SU-DHL-6 (cell line): ENCODE results near the gene MCTP1.

Experiments used
- H2AFZ ChIP-seq: fragments of 200-600 bp; sonication (generic); 2 replicates; pipeline ENCODE4 v1.6.1; 2014; ENCODE audit warnings: low read depth, mild to moderate bottlenecking, moderate library complexity, mixed read lengths, antibody characterized with exemption, low read length; ENCODE audit not compliant: severe bottlenecking
- H3F3A ChIP-seq: fragments of 200-600 bp; shearing (Covaris generic); 2 replicates; pipeline ENCODE4 v1.6.0; 2016; ENCODE audit warnings: antibody characterized with exemption, mild to moderate bottlenecking; ENCODE audit not compliant: insufficient read depth
- H3K27ac ChIP-seq: fragments of 200-600 bp; sonication (generic); 2 replicates; pipeline ENCODE4 v1.5.1; 2016; ENCODE audit warnings: low read depth, mild to moderate bottlenecking, low read length, moderate library complexity, mixed read lengths
- H3K27me3 ChIP-seq: fragments of 200-600 bp; sonication (generic), shearing (Covaris generic); 2 replicates; pipeline ENCODE4 v1.6.0; 2014; ENCODE audit warnings: mild to moderate bottlenecking, low read length
- H3K36me3 ChIP-seq: fragments of 200-600 bp; sonication (generic); 2 replicates; pipeline ENCODE4 v1.6.1; 2014; ENCODE audit warnings: mild to moderate bottlenecking, low read length, mixed read lengths
- H3K4me2 ChIP-seq: fragments of 300-600, 200-600 bp; shearing (Covaris generic), sonication (generic); 2 replicates; pipeline ENCODE4 v1.6.0; 2014; ENCODE audit warnings: low read length, low read depth, mild to moderate bottlenecking; ENCODE audit not compliant: poor library complexity, severe bottlenecking
- H3K4me3 ChIP-seq: fragments of 200-600 bp; sonication (generic); 2 replicates; pipeline ENCODE4 v1.5.1; 2014; ENCODE audit warnings: antibody characterized with exemption, low read length, mild to moderate bottlenecking, mixed read lengths; ENCODE audit not compliant: insufficient read depth, poor library complexity, severe bottlenecking
- H3K79me2 ChIP-seq: fragments of 200-600 bp; sonication (generic); 2 replicates; pipeline ENCODE4 v1.6.1; 2014; ENCODE audit warnings: mild to moderate bottlenecking, low read length, moderate library complexity; ENCODE audit not compliant: insufficient read depth
- H3K9ac ChIP-seq: fragments of 200-600 bp; sonication (generic); 2 replicates; pipeline ENCODE4 v1.7.0; 2014; ENCODE audit warnings: mild to moderate bottlenecking, low read length
- H3K9me2 ChIP-seq: fragments of 200-600 bp; sonication (generic); replicated peaks from 2 replicates; pipeline ENCODE4 v1.6.1; 2014; ENCODE audit warnings: low read length; ENCODE audit not compliant: insufficient read depth
- H3K9me3 ChIP-seq: fragments of 200-600 bp; sonication (generic); 2 replicates; pipeline ENCODE4 v1.6.1; 2014; ENCODE audit warnings: low read length, mixed read lengths; ENCODE audit not compliant: insufficient read depth
- H4K20me1 ChIP-seq: fragments of 200-600 bp; sonication (generic); 2 replicates; pipeline ENCODE4 v1.6.1; 2014; ENCODE audit warnings: low read depth, mild to moderate bottlenecking, antibody characterized with exemption, low read length, moderate library complexity, mixed read lengths
- CTCF ChIP-seq: fragments of 200-600 bp; sonication (generic); IDR thresholded peaks from one replicate; pipeline ENCODE4 v1.5.1; 2017; ENCODE audit warnings: antibody characterized with exemption, mild to moderate bottlenecking, low read length, moderate library complexity; ENCODE audit not compliant: insufficient read depth, poor library complexity, severe bottlenecking
- EZH2phosphoT487 ChIP-seq: fragments of 200-600 bp; sonication (generic), shearing (Covaris generic); conservative IDR thresholded peaks from 2 replicates; pipeline ENCODE4 v1.6.1; 2018; ENCODE audit warnings: mild to moderate bottlenecking, antibody characterized with exemption, low read length, moderate library complexity, mixed read lengths

The MCTP1 gene

GRCh38 chr5:94908889-94909480 is 375.9 kb downstream of the MCTP1 start:
- Histone ChIP-seq H3K27me3 (no peaks in the 10 kb centered on the region), H4K20me1 (no peaks in the 10 kb centered on the region), H3K9ac (no peak overlapping the region), H3K9me2 (no peaks in the 10 kb centered on the region), H3K79me2 (no peaks in the 10 kb centered on the region), H3K27ac (no peak overlapping the region), H3F3A (no peaks in the 10 kb centered on the region), H3K9me3 (no peaks in the 10 kb centered on the region), H3K4me2 (no peak overlapping the region), H2AFZ (no peak overlapping the region), H3K4me3 (no peak overlapping the region), H3K36me3 (no peaks in the 10 kb centered on the region)
- TF ChIP-seq CTCF (peak; percentile 39), EZH2phosphoT487 (no peak)

GRCh38 chr5:94906750-94907149 is 378.1 kb downstream of the MCTP1 start:
- H3K27ac ChIP-seq: no peak overlapping the region
- no peaks in the 10 kb centered on the region for H3K9me2 ChIP-seq
- no peak overlapping the region for H3K4me2 ChIP-seq
- H3K9me3 ChIP-seq: no peaks in the 10 kb centered on the region
- no peaks in the 10 kb centered on the region for H3K79me2 ChIP-seq
- H3F3A ChIP-seq: no peaks in the 10 kb centered on the region
- TF ChIP-seq EZH2phosphoT487: no peak
- no peak for TF ChIP-seq CTCF
- no peak overlapping the region for H2AFZ ChIP-seq
- no peaks in the 10 kb centered on the region for H3K36me3 ChIP-seq
- H3K27me3 ChIP-seq: no peaks in the 10 kb centered on the region
- no peaks in the 10 kb centered on the region for H4K20me1 ChIP-seq
- no peak overlapping the region for H3K9ac ChIP-seq
- no peak overlapping the region for H3K4me3 ChIP-seq

- no peak overlapping the region for H3K27ac ChIP-seq
- H3K4me3 ChIP-seq: no peak overlapping the region
- no peak overlapping the region for H3K9ac ChIP-seq
- no peaks in the 10 kb centered on the region for H3K79me2 ChIP-seq
- no peak overlapping the region for H3K4me2 ChIP-seq
- no peaks in the 10 kb centered on the region for H3F3A ChIP-seq
- H2AFZ ChIP-seq: no peak overlapping the region
- H4K20me1 ChIP-seq: no peaks in the 10 kb centered on the region
- H3K9me3 ChIP-seq: no peaks in the 10 kb centered on the region
- H3K27me3 ChIP-seq: no peaks in the 10 kb centered on the region
- H3K9me2 ChIP-seq: no peaks in the 10 kb centered on the region
- no peaks in the 10 kb centered on the region for H3K36me3 ChIP-seq
- no peak for TF ChIP-seq EZH2phosphoT487
- no peak for TF ChIP-seq CTCF
These were observed 381.2 kb downstream of the MCTP1 start for GRCh38 chr5:94903726-94904125.
